GM18511 (cell line): ENCODE measurements around the gene EGFR.
A peak's percentile ranks its signal among the peaks of the same experiment; 100 is the strongest.

ENCODE experiments used
- ATAC-seq: cut with Tn5 transposase; IDR thresholded peaks from one replicate; pipeline ENCODE4 v1.9.1; 2021; ENCODE audit warnings: mild to moderate bottlenecking, moderate library complexity; ENCODE audit not compliant: unreplicated experiment

Gene EGFR

GRCh38 chr7:55240418-55241142 lies 221.8 kb downstream of the EGFR start:
- ATAC-seq: no peak

DNA sequence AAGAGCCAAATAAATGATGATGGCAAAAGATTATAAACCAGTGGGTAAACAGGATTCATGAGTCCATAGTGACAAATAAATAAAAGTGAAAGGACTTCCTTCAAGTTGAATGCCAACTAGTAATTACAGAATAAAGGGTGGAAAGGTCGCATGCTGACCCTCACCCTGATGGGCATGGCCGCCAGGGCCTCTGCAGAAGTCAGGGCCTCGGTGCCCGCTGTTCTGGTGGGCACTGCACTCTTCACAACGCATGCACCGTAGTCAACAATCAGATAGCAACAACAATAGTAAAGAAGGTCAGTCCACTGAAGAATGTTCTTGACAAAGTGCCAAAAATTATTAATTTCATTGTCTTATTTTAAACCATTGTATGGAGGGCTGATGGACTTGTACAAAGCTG lies 223.1 kb downstream of the EGFR start:
- ATAC-seq: no peak

DNA sequence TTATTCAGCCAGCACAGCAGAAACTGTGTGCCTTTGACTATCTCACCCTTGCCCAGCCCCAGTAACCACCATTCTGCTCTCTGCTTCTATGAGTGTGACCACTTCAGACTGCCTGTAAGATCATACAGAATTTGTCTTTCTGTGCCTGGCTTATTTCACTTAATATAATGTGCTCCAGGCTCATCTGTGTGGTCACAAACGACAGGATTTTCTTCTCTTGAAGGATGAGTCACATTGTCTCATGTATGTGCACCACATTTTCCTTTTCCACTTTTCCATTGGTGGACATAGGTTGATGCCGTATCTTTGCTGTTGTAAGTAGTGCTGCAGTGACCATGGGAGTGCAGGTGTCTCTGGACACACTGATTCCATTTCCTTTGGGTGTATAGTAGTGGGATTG lies 223.8 kb downstream of the EGFR start:
- ATAC-seq: no peak

DNA sequence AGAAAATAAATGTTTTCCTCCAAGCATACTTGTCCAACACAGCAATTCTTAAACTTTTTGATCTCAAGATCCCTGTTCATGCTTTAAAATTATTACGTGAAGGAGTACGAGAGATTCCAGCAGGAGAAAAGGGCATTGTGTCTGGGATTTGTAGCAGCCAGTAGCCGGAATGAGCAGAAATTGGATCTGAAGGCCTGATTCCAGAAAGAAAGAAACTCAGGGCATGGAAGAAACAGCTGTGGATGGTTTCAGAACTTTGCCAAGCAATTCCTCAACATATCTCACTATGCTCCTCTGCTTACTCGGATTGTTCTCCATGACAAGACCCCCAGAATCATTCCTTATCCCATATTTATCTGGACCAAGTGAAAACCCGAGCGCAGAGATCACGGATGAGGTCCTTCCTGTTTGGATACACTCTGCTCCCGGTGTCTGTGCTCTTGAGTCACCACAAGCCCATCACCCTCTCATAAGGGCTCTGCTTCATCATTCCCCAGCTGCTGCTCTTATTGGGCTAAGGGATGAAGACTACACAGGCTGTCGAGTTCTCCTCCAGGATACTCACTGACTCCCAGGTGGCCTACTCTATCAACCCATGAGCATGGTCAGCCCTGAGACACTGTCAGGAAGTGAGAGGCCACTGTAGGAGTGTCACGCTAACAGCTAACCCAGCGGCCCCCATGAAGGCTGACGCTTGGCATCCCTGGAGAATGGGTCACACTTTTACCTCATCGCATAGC lies 225.4 kb downstream of the EGFR start:
- no peak for ATAC-seq

- no peak for ATAC-seq
These were observed 226.5 kb downstream of the EGFR start for GRCh38 chr7:55245271-55245723.

- no peak for ATAC-seq
These were observed 227.4 kb downstream of the EGFR start for GRCh38 chr7:55246171-55246570.

DNA sequence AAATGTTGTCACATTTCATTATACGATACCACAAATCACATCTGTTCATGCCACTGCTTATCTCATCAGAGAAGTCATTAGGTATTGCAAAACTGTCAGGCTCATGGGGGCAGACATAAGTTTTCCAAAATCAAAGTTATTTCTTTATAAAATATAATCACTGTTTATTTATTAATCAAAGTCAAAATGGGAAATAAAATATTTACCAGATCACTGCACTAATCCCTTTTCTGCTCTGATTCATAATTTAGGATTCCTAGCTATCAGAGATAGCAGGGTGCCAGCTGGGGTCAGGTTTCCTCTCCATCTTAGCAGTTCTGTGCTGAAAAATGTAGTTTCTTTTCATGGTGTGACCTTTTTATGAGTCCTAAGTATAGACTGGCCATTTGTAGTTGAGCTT lies 228.6 kb downstream of the EGFR start:
- no peak for ATAC-seq

GRCh38 chr7:55248526-55248925 lies 229.7 kb downstream of the EGFR start:
- ATAC-seq: no peak

DNA sequence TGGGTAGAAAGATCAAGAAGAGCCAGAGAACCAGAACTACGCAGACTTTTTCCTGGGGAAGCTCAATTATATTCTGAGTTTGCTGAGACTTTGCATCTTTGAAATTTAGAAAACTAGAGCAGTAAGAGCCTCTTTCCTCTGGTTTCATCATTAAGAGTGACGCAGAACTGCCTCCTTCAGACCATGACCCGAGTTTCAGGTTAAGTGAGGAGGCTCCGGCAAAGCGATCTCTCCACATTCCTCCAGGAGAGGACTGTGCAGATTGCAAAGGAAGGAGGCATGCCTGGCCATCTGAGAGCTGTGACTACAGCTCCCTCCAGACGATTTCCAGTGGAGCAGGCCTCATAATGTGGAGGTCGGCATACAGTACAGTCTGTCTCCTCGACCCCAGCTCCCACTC lies 230.5 kb downstream of the EGFR start:
- no peak for ATAC-seq

GRCh38 chr7:55250313-55250712 lies 231.5 kb downstream of the EGFR start:
- ATAC-seq: no peak

- no peak for ATAC-seq
These were observed 232.5 kb downstream of the EGFR start for GRCh38 chr7:55251313-55251712.

DNA sequence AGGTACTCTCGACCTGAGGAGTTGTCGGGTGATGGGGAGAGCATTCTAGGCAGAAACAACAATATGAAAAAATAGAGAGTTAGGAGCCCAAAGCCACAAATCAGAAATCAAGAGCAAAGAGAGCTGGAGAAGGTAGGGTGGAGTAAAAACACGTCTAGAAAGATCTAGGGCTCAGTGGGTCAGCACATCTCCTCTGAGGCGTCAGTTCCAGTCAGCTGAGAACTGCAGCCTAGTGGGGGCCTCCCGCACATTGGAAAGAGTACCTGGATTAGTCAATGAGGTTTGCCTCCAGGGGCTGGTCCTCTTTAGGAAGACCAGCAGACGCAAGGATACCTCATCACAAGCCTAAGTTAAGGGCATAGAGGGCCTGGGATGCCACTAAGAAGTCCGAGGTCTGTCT lies 233.1 kb downstream of the EGFR start:
- ATAC-seq: no peak

DNA sequence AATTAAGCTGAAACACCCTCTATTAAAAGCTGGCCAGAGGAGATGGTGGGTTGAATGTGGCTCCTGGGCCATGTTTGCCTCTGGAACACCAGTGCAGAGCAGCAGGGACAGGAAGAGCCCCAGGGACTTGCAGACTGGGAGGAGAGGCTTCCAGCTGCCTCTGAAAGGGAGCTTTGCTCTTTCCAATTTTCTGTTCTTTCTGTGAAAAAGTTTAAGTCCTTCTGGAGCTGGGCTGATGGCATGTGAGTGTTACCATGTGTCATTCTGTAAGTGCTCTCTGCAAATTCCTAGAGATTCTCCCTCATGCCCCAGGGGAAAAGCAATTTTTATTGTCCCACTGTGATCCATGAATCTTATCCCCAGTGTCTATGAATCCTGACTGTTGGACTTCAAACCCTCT lies 233.6 kb downstream of the EGFR start:
- no peak for ATAC-seq

DNA sequence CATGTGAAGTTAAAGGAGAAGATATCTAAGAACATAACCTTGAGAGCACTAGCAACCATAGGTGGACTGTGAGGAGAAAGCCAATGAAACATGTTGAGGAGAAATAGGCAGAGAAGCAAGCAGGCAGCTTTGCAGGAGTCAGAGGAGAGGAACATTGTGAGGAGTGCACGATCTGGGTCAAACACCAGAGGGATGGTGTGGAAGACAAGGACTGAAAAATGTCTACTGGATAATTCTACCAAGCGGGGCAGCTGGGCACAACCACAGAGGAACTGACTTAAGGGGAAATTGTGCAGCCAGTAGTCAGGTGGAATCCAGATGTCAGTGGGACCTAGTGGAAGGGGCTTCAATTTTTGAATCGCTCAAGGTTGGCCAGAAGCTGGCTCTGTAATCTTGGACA lies 234.4 kb downstream of the EGFR start:
- no peak for ATAC-seq

- no peak for ATAC-seq
These were observed 235.4 kb downstream of the EGFR start for GRCh38 chr7:55254242-55254595.

DNA sequence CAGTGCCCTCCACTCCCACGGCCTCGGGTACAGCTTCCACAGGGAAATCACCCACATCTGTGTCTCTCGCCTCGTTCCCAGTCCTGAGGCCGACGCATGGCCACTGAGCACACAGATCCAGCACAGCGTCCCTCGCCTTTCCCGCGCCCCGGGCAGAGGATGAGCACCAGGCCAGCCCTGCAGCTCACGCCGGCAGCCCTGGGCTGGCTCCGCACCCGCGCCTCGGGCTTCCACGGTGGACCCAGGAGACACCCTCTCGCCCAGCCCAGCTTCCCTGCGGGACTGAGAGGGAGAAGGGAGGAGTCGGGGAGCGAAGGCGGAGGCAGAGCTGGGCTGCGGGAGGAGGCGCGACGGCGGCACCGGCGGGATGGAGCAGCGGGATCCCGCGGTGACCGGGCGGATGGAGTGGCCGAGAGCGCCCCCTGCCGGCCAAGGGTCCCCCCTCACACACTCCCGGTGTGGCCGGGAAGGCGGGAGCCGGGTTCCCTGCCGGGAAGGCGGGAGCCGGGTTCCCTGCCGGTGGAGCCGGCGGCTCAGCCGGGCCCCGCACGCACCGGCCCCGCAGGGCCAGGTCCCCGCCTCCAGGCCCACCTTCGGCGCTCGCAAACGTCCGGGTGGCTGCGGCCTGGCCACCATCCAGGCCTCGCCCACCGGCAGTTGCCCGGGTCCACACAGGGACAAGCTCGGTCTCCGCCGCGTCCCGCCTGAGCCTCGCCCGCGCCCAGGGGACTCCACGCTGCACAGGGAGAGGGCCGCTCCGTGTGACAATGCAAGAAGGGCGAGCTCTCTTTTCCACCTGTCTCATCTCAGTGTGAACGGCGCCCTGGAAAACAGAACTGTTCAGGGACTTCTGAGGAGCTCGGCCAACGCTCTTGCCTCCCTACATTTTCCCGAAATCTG lies 236.0 kb downstream of the EGFR start:
- peak; percentile 80 for ATAC-seq

DNA sequence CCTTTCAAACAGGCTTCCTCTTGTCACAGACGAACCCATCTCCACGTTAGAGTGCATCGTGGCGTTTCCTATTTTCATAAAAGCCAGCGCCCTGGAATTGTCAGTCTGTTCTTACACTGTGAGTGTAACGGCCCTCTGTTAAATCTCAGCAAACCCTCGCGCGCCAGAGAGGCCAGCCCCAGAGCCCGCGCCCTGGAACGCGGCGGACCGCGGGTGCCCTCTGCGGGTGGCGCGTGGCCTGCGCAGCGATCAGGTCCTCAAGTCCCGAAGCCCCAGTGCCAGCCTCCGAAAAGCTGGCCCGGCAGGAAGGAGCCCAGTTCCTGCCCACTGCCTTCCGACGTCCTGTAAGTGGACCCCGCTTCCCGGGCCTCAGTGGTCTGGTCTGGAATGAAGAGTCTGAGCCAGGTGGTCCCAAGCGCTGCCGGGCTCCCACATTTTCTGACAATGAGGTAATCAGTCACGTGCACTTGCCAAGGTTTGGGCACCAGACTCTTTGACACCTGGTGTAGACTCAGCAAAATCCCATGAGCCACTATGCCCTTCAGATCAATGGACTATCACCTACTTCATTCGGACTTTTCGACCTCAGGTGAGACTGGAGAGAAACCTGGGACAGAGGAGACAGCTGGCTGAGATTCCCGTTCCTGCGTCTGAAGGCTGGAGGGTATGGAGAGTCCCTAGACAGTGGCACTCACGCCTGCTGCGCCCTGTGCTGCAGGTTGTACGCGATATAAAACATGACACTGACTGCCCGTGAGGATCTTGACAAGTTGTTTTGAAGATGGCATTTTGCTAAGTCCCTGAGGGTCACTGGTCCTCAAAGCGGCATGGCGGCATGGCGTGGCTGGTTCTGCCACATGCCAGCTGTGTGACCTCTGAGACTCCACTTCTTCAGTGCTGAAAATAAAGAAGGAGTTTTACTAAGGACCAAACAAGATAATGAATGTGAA lies 237.0 kb downstream of the EGFR start:
- ATAC-seq: peak; percentile 90

- no peak for ATAC-seq
These were observed 239.8 kb downstream of the EGFR start for GRCh38 chr7:55258631-55259030.

- ATAC-seq: no peak
These were observed 241.4 kb downstream of the EGFR start for GRCh38 chr7:55260171-55260570.

- ATAC-seq: no peak
These were observed 242.0 kb downstream of the EGFR start for GRCh38 chr7:55260676-55261385.
